ENCODE results near the gene EME1. TPM values are rescaled to one million over a fixed set of nuclear protein-coding genes. Genes with fewer than 3 reads are reported as not detected.

Gene EME1
- total and polyA plus RNA-seq, 2 of the 4 experiments (the other 2 are of a cell fraction) = 9.1 to 9.4 TPM

- Histone ChIP-seq H4K8ac (ENCODE audit: low read depth in 2 of 2, low read length in 2 of 2) (no peak overlapping the region), H2AFZ (replicated peaks; ENCODE audit: low read length, poor library complexity) (no peak overlapping the region), H3K9ac (ENCODE audit: low read depth, low read length) (no peak overlapping the region), H2BK120ac (ENCODE audit: low read depth, low read length) (no peak overlapping the region), H3K36me3 (ENCODE audit: control insufficient read depth, insufficient read depth, low read length) (peaks cover 57% of the 10 kb centered on the region), H3K79me1 (ENCODE audit: low read depth in 1 of 2, low read length in 2 of 2) (peaks cover 3 to 6% of the 10 kb centered on the region in 2 experiments; a peak in 1 of 4 replicates), H4K20me1 (ENCODE audit: insufficient read depth, low read length) (peaks cover 11% of the 10 kb centered on the region; the same call in 1 of the 2 replicates), H3K27ac (ENCODE audit: insufficient read depth, low read length) (no peak overlapping the region), H2BK20ac (ENCODE audit: low read depth, low read length) (no peak overlapping the region), H4K5ac (ENCODE audit: low read depth, low read length) (no peak overlapping the region), H3K4ac (ENCODE audit: low read depth, low read length) (no peak overlapping the region), H3K18ac (ENCODE audit: low read depth, low read length) (no peak overlapping the region), H2BK5ac (ENCODE audit: low read depth, low read length, poor library complexity, severe bottlenecking) (no peak overlapping the region), H3K56ac (ENCODE audit: extremely low read depth, insufficient read depth, low read length) (no peak overlapping the region), H3K9me3 (ENCODE audit: control insufficient read depth, insufficient read depth, low read length) (no peaks in the 10 kb centered on the region), H3K4me1 (ENCODE audit: control insufficient read depth, insufficient read depth, low read length) (peaks cover 4% of the 10 kb centered on the region), H2AK5ac (ENCODE audit: low read depth, low read length) (no peak overlapping the region), H3K23ac (ENCODE audit: low read depth, low read length) (no peak overlapping the region), H2BK15ac (ENCODE audit: low read depth, low read length) (no peak overlapping the region), H3K9me1 (ENCODE audit: insufficient read depth, low read length) (peaks cover 6% of the 10 kb centered on the region; the same call in 1 of the 2 replicates), H4K91ac (ENCODE audit: insufficient read depth, low read depth, low read length) (no peak overlapping the region), H2AK9ac (replicated peaks; ENCODE audit: low read depth, low read length, poor library complexity) (no peak overlapping the region), H3K27me3 (ENCODE audit: control insufficient read depth, insufficient read depth, low read length) (no peaks in the 10 kb centered on the region), H3K14ac (replicated peaks; ENCODE audit: low read depth, low read length) (no peak overlapping the region), H3K4me2 (ENCODE audit: low read depth, low read length) (no peak overlapping the region), H3K4me3 (ENCODE audit: insufficient read depth, low read depth, low read length) (no peak overlapping the region)
- no peak for ATAC-seq (ENCODE audit: low read depth)
- BruUV-seq (replicated peaks) = no TSS peak
- no peak for DNase-seq
- WGBS, 2 experiments (ENCODE audit: extremely low coverage in 2 of 2, insufficient read length in 1 of 2) = 100% methylated on average over 1 of the region's 5 CpGs; no CpG with 5 or more reads in 1 of the 2 experiments
- ChIA-PET CTCF (no interaction called here), POLR2A (ENCODE audit: unreplicated experiment) (no interaction called here)
- dilution Hi-C loops (cut with HindIII; ENCODE audit: low sequenced_read_pairs, unreplicated experiment) = no loop called here
- intact Hi-C loops (cut with micrococcal nuclease) = no loop called here
- TF ChIP-seq CEBPB (IDR thresholded peaks at IDR 0.05; ENCODE audit: low read depth, low read length) (no peak), RCOR1 (IDR thresholded peaks at IDR 0.05; ENCODE audit: insufficient replicate concordance, low read length) (no peak), CHD1 (IDR thresholded peaks at IDR 0.05; ENCODE audit: low read depth, low read length) (no peak), RAD21 (IDR thresholded peaks at IDR 0.05; ENCODE audit: low read length) (no peak), FOS (IDR thresholded peaks at IDR 0.05; ENCODE audit: low read depth, low read length) (no peak), POLR2A (IDR thresholded peaks at IDR 0.05; ENCODE audit: low read depth, low read length) (no peak), BHLHE40 (IDR thresholded peaks at IDR 0.05; ENCODE audit: low read depth, low read length) (no peak)
- TF ChIP-seq, protein P1, sequence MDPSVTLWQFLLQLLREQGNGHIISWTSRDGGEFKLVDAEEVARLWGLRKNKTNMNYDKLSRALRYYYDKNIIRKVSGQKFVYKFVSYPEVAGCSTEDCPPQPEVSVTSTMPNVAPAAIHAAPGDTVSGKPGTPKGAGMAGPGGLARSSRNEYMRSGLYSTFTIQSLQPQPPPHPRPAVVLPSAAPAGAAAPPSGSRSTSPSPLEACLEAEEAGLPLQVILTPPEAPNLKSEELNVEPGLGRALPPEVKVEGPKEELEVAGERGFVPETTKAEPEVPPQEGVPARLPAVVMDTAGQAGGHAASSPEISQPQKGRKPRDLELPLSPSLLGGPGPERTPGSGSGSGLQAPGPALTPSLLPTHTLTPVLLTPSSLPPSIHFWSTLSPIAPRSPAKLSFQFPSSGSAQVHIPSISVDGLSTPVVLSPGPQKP (IDR thresholded peaks at IDR 0.05; ENCODE audit: borderline replicate concordance, low read depth, low read length) = no peak
- TF ChIP-seq, protein P2, sequence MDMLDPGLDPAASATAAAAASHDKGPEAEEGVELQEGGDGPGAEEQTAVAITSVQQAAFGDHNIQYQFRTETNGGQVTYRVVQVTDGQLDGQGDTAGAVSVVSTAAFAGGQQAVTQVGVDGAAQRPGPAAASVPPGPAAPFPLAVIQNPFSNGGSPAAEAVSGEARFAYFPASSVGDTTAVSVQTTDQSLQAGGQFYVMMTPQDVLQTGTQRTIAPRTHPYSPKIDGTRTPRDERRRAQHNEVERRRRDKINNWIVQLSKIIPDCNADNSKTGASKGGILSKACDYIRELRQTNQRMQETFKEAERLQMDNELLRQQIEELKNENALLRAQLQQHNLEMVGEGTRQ (IDR thresholded peaks at IDR 0.05; ENCODE audit: low read depth, low read length) = no peak
- in situ Hi-C loops (cut with MboI; ENCODE audit: low sequenced_read_pairs) = no loop called here
These were observed 13.9 kb upstream of the EME1 start for GRCh38 chr17:50359005-50359699.
